Duodenal mucosa (tissue), 2 donors: ENCODE measurements around the gene SLC25A41.
"Not testable (repeated sequence)": the region's sequence is repeated elsewhere in the genome, so short reads cannot be mapped to it uniquely, and the experiment has no call there.

Experiments used
- H3K27ac ChIP-seq: one replicate; pipeline ENCODE4 v1.7.0; 2013; ENCODE audit warnings: low read depth, low read length
- H3K27me3 ChIP-seq, 2 donors: one replicate each; pipeline ENCODE4 v1.7.0; 2013; ENCODE audit warnings: low read length in 2 of 2, control low read depth in 1 of 2; ENCODE audit not compliant: insufficient read depth in 2 of 2, control insufficient read depth in 1 of 2
- H3K36me3 ChIP-seq, 2 donors: one replicate each; pipeline ENCODE4 v1.7.0; 2013; ENCODE audit warnings: low read length in 2 of 2, control low read depth in 1 of 2; ENCODE audit not compliant: insufficient read depth in 2 of 2, control insufficient read depth in 1 of 2
- H3K4me1 ChIP-seq, 2 donors: one replicate each; pipeline ENCODE4 v1.7.0; 2013; ENCODE audit warnings: low read length in 2 of 2, control low read depth in 1 of 2; ENCODE audit not compliant: insufficient read depth in 2 of 2, control insufficient read depth in 1 of 2
- H3K4me3 ChIP-seq, 2 donors: one replicate each; pipeline ENCODE4 v1.7.0; 2013; ENCODE audit warnings: low read length in 2 of 2, low read depth in 1 of 2
- H3K9ac ChIP-seq, 2 donors: one replicate each; pipeline ENCODE4 v1.7.0; 2013; ENCODE audit warnings: low read length in 2 of 2, low read depth in 1 of 2
- H3K9me3 ChIP-seq, 2 donors: one replicate each; pipeline ENCODE4 v1.7.0; 2013; ENCODE audit warnings: low read length in 2 of 2, control low read depth in 1 of 2; ENCODE audit not compliant: control insufficient read depth in 1 of 2

SLC25A41 gene

GRCh38 chr19:6431891-6432290 lies 1.7 kb downstream of the SLC25A41 start:
- Histone ChIP-seq H3K9me3 (no peaks in the 10 kb centered on the region), H3K9ac (no peak overlapping the region), H3K4me1 (no peaks in the 10 kb centered on the region), H3K27ac (no peak overlapping the region), H3K36me3 (no peaks in the 10 kb centered on the region), H3K27me3 (peaks cover 0 to 3% of the 10 kb centered on the region in 2 donors), H3K4me3 (no peak overlapping the region)

GRCh38 chr19:6429419-6430221 lies 3.9 kb downstream of the SLC25A41 start:
- Histone ChIP-seq H3K4me3 (no peak overlapping the region), H3K9ac (no peak overlapping the region), H3K9me3 (no peaks in the 10 kb centered on the region), H3K36me3 (no peaks in the 10 kb centered on the region), H3K27me3 (peaks cover 0 to 3% of the 10 kb centered on the region in 2 donors), H3K4me1 (peaks cover 3 to 4% of the 10 kb centered on the region in 2 donors), H3K27ac (no peak overlapping the region)

GRCh38 chr19:6428692-6429418 lies 4.7 kb downstream of the SLC25A41 start:
- not testable (repeated sequence) for H3K9ac ChIP-seq, H3K27ac ChIP-seq, H3K9me3 ChIP-seq, H3K4me3 ChIP-seq, H3K36me3 ChIP-seq, H3K27me3 ChIP-seq, H3K4me1 ChIP-seq

GRCh38 chr19:6427131-6427530 lies 6.4 kb downstream of the SLC25A41 start:
- H3K9me3 ChIP-seq = no peaks in the 10 kb centered on the region
- no peak overlapping the region for H3K27ac ChIP-seq
- peaks cover 0 to 3% of the 10 kb centered on the region in 2 donors for H3K27me3 ChIP-seq
- H3K4me1 ChIP-seq = peaks cover 20 to 21% of the 10 kb centered on the region in 2 donors
- H3K36me3 ChIP-seq = no peaks in the 10 kb centered on the region
- H3K4me3 ChIP-seq = no peak overlapping the region
- H3K9ac ChIP-seq = no peak overlapping the region

GRCh38 chr19:6425732-6426620 lies 7.6 kb downstream of the SLC25A41 start:
- Histone ChIP-seq H3K9ac (no peak overlapping the region), H3K4me3 (peak overlapping the region; percentile 26 to 45)

GRCh38 chr19:6424939-6425731 lies 8.4 kb downstream of the SLC25A41 start:
- H3K9ac ChIP-seq = no peak overlapping the region
- peak overlapping the region; percentile 32 for H3K27ac ChIP-seq
- peaks cover 0 to 3% of the 10 kb centered on the region in 2 donors for H3K27me3 ChIP-seq
- H3K36me3 ChIP-seq = peaks cover 0 to 18% of the 10 kb centered on the region in 2 donors
- peak overlapping the region; percentile 26 to 45 for H3K4me3 ChIP-seq
- no peaks in the 10 kb centered on the region for H3K9me3 ChIP-seq
- peaks cover 21 to 25% of the 10 kb centered on the region in 2 donors for H3K4me1 ChIP-seq

More at GRCh38 chr19:6425732-6426620, 7.6 kb downstream of the SLC25A41 start:
- H3K36me3 ChIP-seq = peaks cover 0 to 10% of the 10 kb centered on the region in 2 donors
- peak overlapping the region; percentile 32 for H3K27ac ChIP-seq
- H3K27me3 ChIP-seq = peaks cover 0 to 3% of the 10 kb centered on the region in 2 donors
- H3K4me1 ChIP-seq = peaks cover 21 to 25% of the 10 kb centered on the region in 2 donors
- no peaks in the 10 kb centered on the region for H3K9me3 ChIP-seq

- Histone ChIP-seq H3K27ac (peak within 1 kb of the TSS; percentile 32), H3K27me3 (no peaks in the 10 kb centered on the region), H3K9me3 (no peaks in the 10 kb centered on the region), H3K9ac (peak within 1 kb of the TSS; percentile 75 to 82), H3K4me3 (peak within 1 kb of the TSS; percentile 91 to 96), H3K4me1 (peaks cover 21 to 25% of the 10 kb centered on the region in 2 donors), H3K36me3 (peaks cover 4 to 26% of the 10 kb centered on the region in 2 donors)
Observed at GRCh38 chr19:6424195-6424938, 9.2 kb downstream of the SLC25A41 start, which contains the start of gene KHSRP. Gene KHSRP, minus strand, starts transcription at chr19:6424811. Its CDS starts 110 bp downstream, at chr19:6424701.

- peak overlapping the region; percentile 91 to 96 for H3K4me3 ChIP-seq
- peaks cover 21 to 25% of the 10 kb centered on the region in 2 donors for H3K4me1 ChIP-seq
- peaks cover 11 to 33% of the 10 kb centered on the region in 2 donors for H3K36me3 ChIP-seq
- H3K27ac ChIP-seq = peak overlapping the region; percentile 22
- no peaks in the 10 kb centered on the region for H3K9me3 ChIP-seq
- H3K27me3 ChIP-seq = no peaks in the 10 kb centered on the region
- peak overlapping the region; percentile 75 to 82 for H3K9ac ChIP-seq
Observed at GRCh38 chr19:6423499-6424194, 9.9 kb downstream of the SLC25A41 start.
